ENCODE measurements around the gene PUDP.

DNA sequence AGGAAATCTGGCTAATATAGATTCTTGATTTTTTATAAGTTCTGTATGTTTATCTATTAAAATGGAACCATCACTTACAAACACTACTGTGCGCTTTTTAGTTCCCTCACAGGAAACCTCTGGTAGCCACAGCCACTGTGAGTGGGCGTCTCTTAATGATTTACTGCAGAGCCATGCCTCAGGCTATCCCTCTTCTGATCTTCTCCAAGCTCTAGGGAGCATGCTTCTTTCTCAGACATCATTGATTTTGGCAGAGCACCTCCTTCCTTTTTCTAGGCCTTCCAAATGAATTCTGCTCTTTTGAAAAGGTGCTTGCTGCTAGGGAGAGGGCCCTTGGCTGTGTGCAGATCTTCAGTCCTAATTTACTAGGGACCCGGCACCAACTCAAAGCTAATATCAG, 61.6 kb downstream of the PUDP start:
- TF ChIP-seq POLR2A (IDR thresholded peaks at IDR 0.05) (no peak), CTCF (IDR thresholded peaks at IDR 0.05) (no peak)

Measured in testis (tissue), 2 donors.